GM12878 (cell line): ENCODE results near the gene NFAM1. TPM values are rescaled to one million over a fixed set of nuclear protein-coding genes. Genes with fewer than 3 reads are reported as not detected.

ENCODE experiments used
- ATAC-seq: fragments of 200-7000 bp; cut with Tn5 transposase; 3 replicates; pipeline ENCODE4 v1.9.1; 2020; ENCODE audit warnings: mild to moderate bottlenecking, moderate library complexity
- BruUV-seq: library from RNA; stranded (reverse); fragments of 400-500 nt; replicated peaks from 2 replicates; lab custom pipeline; 2021; lab: Mats Ljungman, UMichigan
- CTCF ChIA-PET: fragments of 300-600 bp; sonication (Branson Sonifier 250); formaldehyde crosslinking; extraction: SDS; loops from one replicate; lab custom pipeline; 2021; ENCODE audit warnings: inconsistent platforms; lab: Yijun Ruan, JAX
- POLR2A ChIA-PET: fragments of 350-600 bp; formaldehyde crosslinking; extraction: SDS; loops from one replicate; lab custom pipeline; 2021; ENCODE audit warnings: inconsistent platforms; lab: Charles Lee
- RAD21 ChIA-PET: fragments of 300-600 bp; sonication (Branson Sonifier 250); formaldehyde crosslinking; loops from one replicate; lab custom pipeline; 2023; ENCODE audit warnings: antibody characterized with exemption; ENCODE audit not compliant: unreplicated experiment; lab: Charles Lee
- SMC1A ChIA-PET: fragments of 300-600 bp; sonication (Branson Sonifier 250); formaldehyde crosslinking; loops from one replicate; lab custom pipeline; 2023; ENCODE audit not compliant: unreplicated experiment, uncharacterized antibody; lab: Charles Lee
- DNase-seq: peaks from one replicate; pipeline ENCODE4 v3.0.0-alpha.2; 2011; ENCODE audit warnings: low read depth, low spot score
- FAIRE-seq: peaks from 3 replicates; lab custom pipeline; 2011; peaks lifted over from hg19 to GRCh38; lab: Jason Lieb, UNC
- H2AFZ ChIP-seq: 2 replicates; pipeline ENCODE4 v1.6.0; 2011; ENCODE audit warnings: low read depth, low read length, control low read depth; ENCODE audit not compliant: control insufficient read depth
- H3K27ac ChIP-seq: 2 replicates; pipeline ENCODE4 v1.5.1; 2011; ENCODE audit warnings: control low read depth; ENCODE audit not compliant: control insufficient read depth, insufficient read depth
- H3K27me3 ChIP-seq, 2 experiments: replicated peaks in 1 of 2; 2 replicates each; pipeline versions ENCODE4 v1.6.0 to v1.6.1; 2011; ENCODE audit warnings: low read length in 1 of 2; ENCODE audit not compliant: control insufficient read depth in 2 of 2, insufficient read depth in 2 of 2
- H3K36me3 ChIP-seq, 2 experiments: 2 replicates each; pipeline ENCODE4 v1.5.1; 2011; ENCODE audit warnings: low read length in 1 of 2; ENCODE audit not compliant: control insufficient read depth in 2 of 2, insufficient read depth in 2 of 2
- H3K4me1 ChIP-seq: 2 replicates; pipeline ENCODE4 v1.6.1; 2011; ENCODE audit warnings: mild to moderate bottlenecking, low read length, moderate library complexity, mixed read lengths; ENCODE audit not compliant: control insufficient read depth, insufficient read depth
- H3K4me2 ChIP-seq: 2 replicates; pipeline ENCODE4 v1.6.0; 2011; ENCODE audit warnings: control low read depth; ENCODE audit not compliant: control insufficient read depth, insufficient read depth
- H3K4me3 ChIP-seq: fragments of 200-600 bp; sonication (generic); 2 replicates; pipeline ENCODE4 v1.5.1; 2016
- H3K79me2 ChIP-seq: 2 replicates; pipeline ENCODE4 v1.6.0; 2011; ENCODE audit warnings: low read length; ENCODE audit not compliant: control insufficient read depth, insufficient read depth
- H3K9ac ChIP-seq: 2 replicates; pipeline ENCODE4 v1.8.0; 2011; ENCODE audit warnings: low read length, control low read depth, mixed read lengths; ENCODE audit not compliant: control insufficient read depth, insufficient read depth
- H3K9me3 ChIP-seq: replicated peaks from 3 replicates; pipeline ENCODE4 v1.5.1; 2011; ENCODE audit warnings: mild to moderate bottlenecking, low read length; ENCODE audit not compliant: control insufficient read depth, insufficient read depth
- H4K20me1 ChIP-seq: 2 replicates; pipeline ENCODE4 v1.6.0; 2011; ENCODE audit not compliant: control insufficient read depth, insufficient read depth
- CHD1 ChIP-seq: IDR thresholded peaks from 2 replicates; pipeline ENCODE4 v1.6.1; 2012; ENCODE audit warnings: low read depth, low read length, improper control_type of control experiment
- HDGF ChIP-seq: fragments of 450-650 bp; IDR thresholded peaks from 2 replicates; pipeline ENCODE4 v1.6.1; 2016; ENCODE audit warnings: antibody characterized with exemption
- IKZF2 ChIP-seq, 2 experiments: fragments of 450-650 bp; IDR thresholded peaks; 2 replicates each; pipeline ENCODE4 v1.6.1; 2017; ENCODE audit warnings: mild to moderate bottlenecking in 2 of 2, moderate library complexity in 2 of 2
- JUNB ChIP-seq: IDR thresholded peaks from 2 replicates; pipeline ENCODE4 v1.6.1; 2016; ENCODE audit warnings: antibody characterized with exemption, mild to moderate bottlenecking
- MEF2B ChIP-seq: fragments of 450-650 bp; IDR thresholded peaks from 2 replicates; pipeline ENCODE4 v1.6.1; 2018; ENCODE audit warnings: mild to moderate bottlenecking, moderate library complexity; ENCODE audit not compliant: partially characterized antibody, poor library complexity, severe bottlenecking
- SMAD1 ChIP-seq: fragments of 450-650 bp; IDR thresholded peaks from 2 replicates; pipeline ENCODE4 v1.6.1; 2018; ENCODE audit warnings: mild to moderate bottlenecking, low read depth; ENCODE audit not compliant: partially characterized antibody
- YY1 ChIP-seq: IDR thresholded peaks from 2 replicates; pipeline ENCODE4 v1.6.1; 2011; ENCODE audit warnings: low read depth, mild to moderate bottlenecking, low read length
- ZBED1 ChIP-seq: IDR thresholded peaks from 2 replicates; pipeline ENCODE4 v1.6.1; 2016; ENCODE audit warnings: borderline replicate concordance
- ZNF24 ChIP-seq: fragments of 450-650 bp; IDR thresholded peaks from 2 replicates; pipeline ENCODE4 v1.6.1; 2017; ENCODE audit warnings: antibody characterized with exemption, mild to moderate bottlenecking
- WGBS: methylation state at CpG from one replicate; pipeline ENCODE4 v1.1.6; 2016; ENCODE audit warnings: low lambda C conversion rate; ENCODE audit not compliant: insufficient replicate concordance, insufficient coverage; ENCODE audit errors: missing lambda C conversion rate; 5-methylcytosine and 5-hydroxymethylcytosine counted together
- in situ Hi-C: fragments of 300-500 bp; cut with MboI; formaldehyde crosslinking; loops from 9 replicates; pipeline ENCODE4 v1.14.3; 2018; ENCODE audit warnings: mixed read lengths
- intact Hi-C: fragments of 100-400 bp; cut with micrococcal nuclease; formaldehyde crosslinking; loops from one replicate; pipeline ENCODE4 v1.14.2; 2022; ENCODE audit not compliant: unreplicated experiment
- polyA plus RNA-seq, 11 experiments: library from polyadenylated mRNA; depleted of rRNA in 4 of 11; unstranded in 6 of 11; stranded (reverse) in 5 of 11; fragments of >200 nt; fragmentation: Nextera tagmentation in 4 of 11; fragmentation: Illumina TruSeq in 1 of 11; extraction: Ambion mirVana in 4 of 11; extraction: Trizol in 1 of 11; gene quantifications; 1 replicate in 1 of 11; 2 replicates in 10 of 11; pipeline versions ENCODE4 v1.2.1 to v1.2.3, GENCODE V29; 2011 to 2016; ENCODE audit warnings: inconsistent platforms in 2 of 11, missing spikeins in 2 of 11, low read depth in 1 of 11
- total RNA-seq, 4 experiments: library from RNA; depleted of rRNA in 3 of 4; stranded (reverse); fragments of >200 nt in 3 of 4; fragmentation: Illumina TruSeq in 1 of 4; extraction: Trizol in 1 of 4; gene quantifications; 2 replicates each; pipeline versions ENCODE4 v1.2.1 to v1.2.3, GENCODE V29; 2013 to 2021
- TF ChIP-seq, protein P1 (sequence below): IDR thresholded peaks from 2 replicates; pipeline ENCODE4 v1.6.1; 2011; ENCODE audit warnings: mild to moderate bottlenecking, low read depth, low read length, moderate library complexity; ENCODE audit not compliant: insufficient replicate concordance
- TF ChIP-seq, protein P2 (sequence below): fragments of 450-650 bp; conservative IDR thresholded peaks from 2 replicates; pipeline ENCODE4 v1.6.1; 2017; ENCODE audit warnings: mild to moderate bottlenecking, moderate library complexity
- TF ChIP-seq, protein P3 (sequence below): fragments of 450-650 bp; IDR thresholded peaks from 2 replicates; pipeline ENCODE4 v1.6.1; 2017; ENCODE audit warnings: mild to moderate bottlenecking, moderate library complexity
- TF ChIP-seq, protein P4 (sequence below): fragments of 450-650 bp; IDR thresholded peaks from 2 replicates; pipeline ENCODE4 v1.6.1; 2017; ENCODE audit warnings: mild to moderate bottlenecking, moderate library complexity

The NFAM1 gene
- total and polyA plus RNA-seq, 10 of the 15 experiments (the other 5 are each of a cell fraction or from before 2014, with no cell fraction given), result 0.13 to 1.3 (median 0.24) TPM; not detected in 3

DNA sequence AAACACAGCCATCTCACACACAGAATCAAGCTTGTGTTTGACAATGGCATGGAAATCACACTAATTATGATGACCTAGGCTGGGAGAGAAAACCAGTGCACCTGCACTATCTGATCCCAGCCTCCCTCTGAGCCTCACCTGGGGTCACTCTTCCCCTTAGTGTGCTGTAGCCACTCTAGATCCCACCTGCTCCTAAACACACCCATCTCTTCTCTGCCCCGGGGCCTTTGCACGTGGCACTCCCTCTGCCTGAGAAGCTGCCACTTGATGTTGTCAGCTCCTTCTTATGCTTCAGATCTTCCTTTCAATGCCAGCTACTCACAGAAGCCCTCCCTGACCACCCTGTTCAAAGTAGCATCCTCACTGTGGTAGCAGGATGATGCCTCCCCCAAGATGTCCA lies 42.9 kb upstream of the NFAM1 start:
- intact Hi-C loops (loop anchor here (10.0 kb wide), 1 partner anchor 510 kb away; the partner anchor contains the start of gene SEPTIN3), in situ Hi-C loops (no loop called here)
- no peaks in the 10 kb centered on the region for H3K9me3 ChIP-seq
- ChIA-PET CTCF (interaction anchor here (0.8 to 3.5 kb wide), 8 partner anchors 9 to 306 kb away, joined by 3 to 40 read pairs (median 4); no protein-coding TSS in a partner anchor), RAD21 (interaction anchor here (1.1 to 1.6 kb wide), 2 partner anchors 32 to 194 kb away, joined by 3 to 4 read pairs; no protein-coding TSS in a partner anchor), SMC1A (interaction anchor here (0.9 to 1.6 kb wide), 2 partner anchors 43 to 75 kb away, joined by 3 read pairs; partner anchors contain the start of gene NFAM1), POLR2A (interaction anchor here (0.6 to 1.2 kb wide), 3 partner anchors 15 to 364 kb away, joined by 3 to 5 read pairs (median 3); no protein-coding TSS in a partner anchor)
- H3K4me2 ChIP-seq, result no peak overlapping the region
- no TSS peak for BruUV-seq
- ATAC-seq (no peak), FAIRE-seq (no peak), DNase-seq (no peak)
- WGBS, result 48% methylated on average over 2 of the region's 2 CpGs
- H3K27ac ChIP-seq, result no peak overlapping the region
- no peaks in the 10 kb centered on the region for H3K36me3 ChIP-seq
- no peak overlapping the region for H3K9ac ChIP-seq
- no peaks in the 10 kb centered on the region for H4K20me1 ChIP-seq
- H2AFZ ChIP-seq, result no peak overlapping the region
- no peaks in the 10 kb centered on the region for H3K79me2 ChIP-seq
- peaks cover 9% of the 10 kb centered on the region for H3K4me1 ChIP-seq
- 0 out of 4 replicates have a peak, but pooled peaks cover 0 to 1% of the 10 kb centered on the region in 2 experiments for H3K27me3 ChIP-seq
- H3K4me3 ChIP-seq, result no peak overlapping the region
- TF ChIP-seq, protein P1, sequence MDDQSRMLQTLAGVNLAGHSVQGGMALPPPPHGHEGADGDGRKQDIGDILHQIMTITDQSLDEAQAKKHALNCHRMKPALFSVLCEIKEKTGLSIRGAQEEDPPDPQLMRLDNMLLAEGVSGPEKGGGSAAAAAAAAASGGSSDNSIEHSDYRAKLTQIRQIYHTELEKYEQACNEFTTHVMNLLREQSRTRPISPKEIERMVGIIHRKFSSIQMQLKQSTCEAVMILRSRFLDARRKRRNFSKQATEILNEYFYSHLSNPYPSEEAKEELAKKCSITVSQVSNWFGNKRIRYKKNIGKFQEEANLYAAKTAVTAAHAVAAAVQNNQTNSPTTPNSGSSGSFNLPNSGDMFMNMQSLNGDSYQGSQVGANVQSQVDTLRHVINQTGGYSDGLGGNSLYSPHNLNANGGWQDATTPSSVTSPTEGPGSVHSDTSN, result no peak
- TF ChIP-seq MEF2B (no peak), SMAD1 (no peak), ZBED1 (no peak), IKZF2 (IDR thresholded peaks at IDR 0.05) (no peak), HDGF (no peak), CHD1 (no peak), YY1 (no peak), ZNF24 (no peak), JUNB (no peak)
- TF ChIP-seq, protein P2, sequence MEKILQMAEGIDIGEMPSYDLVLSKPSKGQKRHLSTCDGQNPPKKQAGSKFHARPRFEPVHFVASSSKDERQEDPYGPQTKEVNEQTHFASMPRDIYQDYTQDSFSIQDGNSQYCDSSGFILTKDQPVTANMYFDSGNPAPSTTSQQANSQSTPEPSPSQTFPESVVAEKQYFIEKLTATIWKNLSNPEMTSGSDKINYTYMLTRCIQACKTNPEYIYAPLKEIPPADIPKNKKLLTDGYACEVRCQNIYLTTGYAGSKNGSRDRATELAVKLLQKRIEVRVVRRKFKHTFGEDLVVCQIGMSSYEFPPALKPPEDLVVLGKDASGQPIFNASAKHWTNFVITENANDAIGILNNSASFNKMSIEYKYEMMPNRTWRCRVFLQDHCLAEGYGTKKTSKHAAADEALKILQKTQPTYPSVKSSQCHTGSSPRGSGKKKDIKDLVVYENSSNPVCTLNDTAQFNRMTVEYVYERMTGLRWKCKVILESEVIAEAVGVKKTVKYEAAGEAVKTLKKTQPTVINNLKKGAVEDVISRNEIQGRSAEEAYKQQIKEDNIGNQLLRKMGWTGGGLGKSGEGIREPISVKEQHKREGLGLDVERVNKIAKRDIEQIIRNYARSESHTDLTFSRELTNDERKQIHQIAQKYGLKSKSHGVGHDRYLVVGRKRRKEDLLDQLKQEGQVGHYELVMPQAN, result no peak
- TF ChIP-seq, protein P3, sequence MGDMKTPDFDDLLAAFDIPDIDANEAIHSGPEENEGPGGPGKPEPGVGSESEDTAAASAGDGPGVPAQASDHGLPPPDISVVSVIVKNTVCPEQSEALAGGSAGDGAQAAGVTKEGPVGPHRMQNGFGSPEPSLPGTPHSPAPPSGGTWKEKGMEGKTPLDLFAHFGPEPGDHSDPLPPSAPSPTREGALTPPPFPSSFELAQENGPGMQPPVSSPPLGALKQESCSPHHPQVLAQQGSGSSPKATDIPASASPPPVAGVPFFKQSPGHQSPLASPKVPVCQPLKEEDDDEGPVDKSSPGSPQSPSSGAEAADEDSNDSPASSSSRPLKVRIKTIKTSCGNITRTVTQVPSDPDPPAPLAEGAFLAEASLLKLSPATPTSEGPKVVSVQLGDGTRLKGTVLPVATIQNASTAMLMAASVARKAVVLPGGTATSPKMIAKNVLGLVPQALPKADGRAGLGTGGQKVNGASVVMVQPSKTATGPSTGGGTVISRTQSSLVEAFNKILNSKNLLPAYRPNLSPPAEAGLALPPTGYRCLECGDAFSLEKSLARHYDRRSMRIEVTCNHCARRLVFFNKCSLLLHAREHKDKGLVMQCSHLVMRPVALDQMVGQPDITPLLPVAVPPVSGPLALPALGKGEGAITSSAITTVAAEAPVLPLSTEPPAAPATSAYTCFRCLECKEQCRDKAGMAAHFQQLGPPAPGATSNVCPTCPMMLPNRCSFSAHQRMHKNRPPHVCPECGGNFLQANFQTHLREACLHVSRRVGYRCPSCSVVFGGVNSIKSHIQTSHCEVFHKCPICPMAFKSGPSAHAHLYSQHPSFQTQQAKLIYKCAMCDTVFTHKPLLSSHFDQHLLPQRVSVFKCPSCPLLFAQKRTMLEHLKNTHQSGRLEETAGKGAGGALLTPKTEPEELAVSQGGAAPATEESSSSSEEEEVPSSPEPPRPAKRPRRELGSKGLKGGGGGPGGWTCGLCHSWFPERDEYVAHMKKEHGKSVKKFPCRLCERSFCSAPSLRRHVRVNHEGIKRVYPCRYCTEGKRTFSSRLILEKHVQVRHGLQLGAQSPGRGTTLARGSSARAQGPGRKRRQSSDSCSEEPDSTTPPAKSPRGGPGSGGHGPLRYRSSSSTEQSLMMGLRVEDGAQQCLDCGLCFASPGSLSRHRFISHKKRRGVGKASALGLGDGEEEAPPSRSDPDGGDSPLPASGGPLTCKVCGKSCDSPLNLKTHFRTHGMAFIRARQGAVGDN, result no peak
- TF ChIP-seq, protein P4, sequence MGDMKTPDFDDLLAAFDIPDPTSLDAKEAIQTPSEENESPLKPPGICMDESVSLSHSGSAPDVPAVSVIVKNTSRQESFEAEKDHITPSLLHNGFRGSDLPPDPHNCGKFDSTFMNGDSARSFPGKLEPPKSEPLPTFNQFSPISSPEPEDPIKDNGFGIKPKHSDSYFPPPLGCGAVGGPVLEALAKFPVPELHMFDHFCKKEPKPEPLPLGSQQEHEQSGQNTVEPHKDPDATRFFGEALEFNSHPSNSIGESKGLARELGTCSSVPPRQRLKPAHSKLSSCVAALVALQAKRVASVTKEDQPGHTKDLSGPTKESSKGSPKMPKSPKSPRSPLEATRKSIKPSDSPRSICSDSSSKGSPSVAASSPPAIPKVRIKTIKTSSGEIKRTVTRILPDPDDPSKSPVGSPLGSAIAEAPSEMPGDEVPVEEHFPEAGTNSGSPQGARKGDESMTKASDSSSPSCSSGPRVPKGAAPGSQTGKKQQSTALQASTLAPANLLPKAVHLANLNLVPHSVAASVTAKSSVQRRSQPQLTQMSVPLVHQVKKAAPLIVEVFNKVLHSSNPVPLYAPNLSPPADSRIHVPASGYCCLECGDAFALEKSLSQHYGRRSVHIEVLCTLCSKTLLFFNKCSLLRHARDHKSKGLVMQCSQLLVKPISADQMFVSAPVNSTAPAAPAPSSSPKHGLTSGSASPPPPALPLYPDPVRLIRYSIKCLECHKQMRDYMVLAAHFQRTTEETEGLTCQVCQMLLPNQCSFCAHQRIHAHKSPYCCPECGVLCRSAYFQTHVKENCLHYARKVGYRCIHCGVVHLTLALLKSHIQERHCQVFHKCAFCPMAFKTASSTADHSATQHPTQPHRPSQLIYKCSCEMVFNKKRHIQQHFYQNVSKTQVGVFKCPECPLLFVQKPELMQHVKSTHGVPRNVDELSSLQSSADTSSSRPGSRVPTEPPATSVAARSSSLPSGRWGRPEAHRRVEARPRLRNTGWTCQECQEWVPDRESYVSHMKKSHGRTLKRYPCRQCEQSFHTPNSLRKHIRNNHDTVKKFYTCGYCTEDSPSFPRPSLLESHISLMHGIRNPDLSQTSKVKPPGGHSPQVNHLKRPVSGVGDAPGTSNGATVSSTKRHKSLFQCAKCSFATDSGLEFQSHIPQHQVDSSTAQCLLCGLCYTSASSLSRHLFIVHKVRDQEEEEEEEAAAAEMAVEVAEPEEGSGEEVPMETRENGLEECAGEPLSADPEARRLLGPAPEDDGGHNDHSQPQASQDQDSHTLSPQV, result no peak
